ENCODE data around the gene KRTAP10-12. TPM values are rescaled to one million over a fixed set of nuclear protein-coding genes. Genes with fewer than 3 reads are reported as not detected.

The KRTAP10-12 gene
- polyA plus RNA-seq, 1 of the 3 experiments (the other 2 are of a cell fraction) = not detected

DNA sequence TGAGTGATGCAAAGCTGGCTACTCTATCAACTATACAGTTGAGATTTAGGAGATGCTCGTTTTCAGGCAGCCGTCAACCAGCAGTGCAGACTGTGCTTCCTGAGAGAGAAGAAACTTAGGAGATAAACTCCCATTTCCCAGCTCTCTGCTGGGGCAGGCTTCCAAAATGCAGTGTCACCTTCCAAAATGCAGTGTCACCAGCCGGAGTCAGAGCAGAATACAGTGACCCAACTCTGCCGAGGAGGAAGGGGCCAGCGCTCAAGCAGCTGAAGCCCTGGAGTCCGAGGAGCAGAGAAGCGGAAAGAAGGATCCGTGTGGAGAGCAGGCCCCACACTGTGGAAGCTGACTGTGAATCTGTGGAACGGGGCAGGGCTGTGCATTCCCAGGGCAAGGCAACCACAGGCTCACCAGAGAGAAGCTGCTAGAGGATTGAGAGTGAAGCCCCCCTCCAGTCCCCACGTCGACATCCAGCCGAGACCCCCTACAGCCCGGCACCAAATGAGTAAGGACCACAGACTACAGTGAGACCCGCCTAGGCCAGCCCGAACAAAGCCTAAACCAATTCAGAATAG is 14.3 kb upstream of the KRTAP10-12 start:
- Histone ChIP-seq H3K9me3 (no peaks in the 10 kb centered on the region), H3F3A (replicated peaks; ENCODE audit: insufficient read depth) (no peaks in the 10 kb centered on the region), H3K4me1 (ENCODE audit: control insufficient read depth in 1 of 2, insufficient read depth in 2 of 2, low read depth in 1 of 2, low read length in 1 of 2) (no peaks in the 10 kb centered on the region), H3K4me2 (no peak overlapping the region), H2AFZ (ENCODE audit: low read depth) (no peak overlapping the region), H3K79me2 (ENCODE audit: insufficient read depth) (no peaks in the 10 kb centered on the region), H3K27me3 (ENCODE audit: insufficient read depth) (peaks cover 38% of the 10 kb centered on the region), H3K27ac (ENCODE audit: low read depth in 2 of 2, low read length in 1 of 2) (no peak overlapping the region), H3K4me3 (ENCODE audit: low read depth in 2 of 2, low read length in 1 of 2) (no peak overlapping the region), H3K36me3 (replicated peaks in 1 of 2; ENCODE audit: control insufficient read depth in 1 of 2, insufficient read depth in 2 of 2, low read length in 1 of 2) (no peaks in the 10 kb centered on the region), H3K9me2 (no peaks in the 10 kb centered on the region), H4K20me1 (ENCODE audit: insufficient read depth) (no peaks in the 10 kb centered on the region), H3K9ac (no peak overlapping the region)
- TF ChIP-seq GATA2 (CRISPR knock-in tag; IDR thresholded peaks at IDR 0.05) (no peak), TCF12 (IDR thresholded peaks at IDR 0.05) (no peak), FOXM1 (IDR thresholded peaks at IDR 0.05; ENCODE audit: low read depth) (no peak), JUND (IDR thresholded peaks at IDR 0.05) (no peak), GABPA (IDR thresholded peaks at IDR 0.05; ENCODE audit: low read depth) (no peak), RCOR1 (IDR thresholded peaks at IDR 0.05; ENCODE audit: low read length) (no peak), EZH2phosphoT487 (IDR thresholded peaks at IDR 0.05; ENCODE audit: borderline replicate concordance, low read depth) (no peak), RFX5 (IDR thresholded peaks at IDR 0.05; ENCODE audit: low read length) (no peak), SMC3 (IDR thresholded peaks at IDR 0.05; ENCODE audit: low read depth, low read length) (no peak), MXI1 (IDR thresholded peaks at IDR 0.05; ENCODE audit: low read depth, low read length) (no peak), SIN3A (IDR thresholded peaks at IDR 0.05; ENCODE audit: borderline replicate concordance, low read depth, low read length) (no peak)
- TF ChIP-seq, protein P1, sequence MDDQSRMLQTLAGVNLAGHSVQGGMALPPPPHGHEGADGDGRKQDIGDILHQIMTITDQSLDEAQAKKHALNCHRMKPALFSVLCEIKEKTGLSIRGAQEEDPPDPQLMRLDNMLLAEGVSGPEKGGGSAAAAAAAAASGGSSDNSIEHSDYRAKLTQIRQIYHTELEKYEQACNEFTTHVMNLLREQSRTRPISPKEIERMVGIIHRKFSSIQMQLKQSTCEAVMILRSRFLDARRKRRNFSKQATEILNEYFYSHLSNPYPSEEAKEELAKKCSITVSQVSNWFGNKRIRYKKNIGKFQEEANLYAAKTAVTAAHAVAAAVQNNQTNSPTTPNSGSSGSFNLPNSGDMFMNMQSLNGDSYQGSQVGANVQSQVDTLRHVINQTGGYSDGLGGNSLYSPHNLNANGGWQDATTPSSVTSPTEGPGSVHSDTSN (IDR thresholded peaks at IDR 0.05) = no peak
- TF ChIP-seq, protein P2, sequence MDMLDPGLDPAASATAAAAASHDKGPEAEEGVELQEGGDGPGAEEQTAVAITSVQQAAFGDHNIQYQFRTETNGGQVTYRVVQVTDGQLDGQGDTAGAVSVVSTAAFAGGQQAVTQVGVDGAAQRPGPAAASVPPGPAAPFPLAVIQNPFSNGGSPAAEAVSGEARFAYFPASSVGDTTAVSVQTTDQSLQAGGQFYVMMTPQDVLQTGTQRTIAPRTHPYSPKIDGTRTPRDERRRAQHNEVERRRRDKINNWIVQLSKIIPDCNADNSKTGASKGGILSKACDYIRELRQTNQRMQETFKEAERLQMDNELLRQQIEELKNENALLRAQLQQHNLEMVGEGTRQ (IDR thresholded peaks at IDR 0.05; ENCODE audit: borderline replicate concordance, low read depth, low read length) = no peak
- ChIA-PET CTCF (interaction anchor here (1.1 kb wide), 1 partner anchor 9 kb away, joined by 3 read pairs; no protein-coding TSS in a partner anchor), POLR2A (no interaction called here)
- no peak for DNase-seq
- 8% methylated on average over 15 of the region's 15 CpGs for WGBS (ENCODE audit: low lambda C conversion rate)

DNA sequence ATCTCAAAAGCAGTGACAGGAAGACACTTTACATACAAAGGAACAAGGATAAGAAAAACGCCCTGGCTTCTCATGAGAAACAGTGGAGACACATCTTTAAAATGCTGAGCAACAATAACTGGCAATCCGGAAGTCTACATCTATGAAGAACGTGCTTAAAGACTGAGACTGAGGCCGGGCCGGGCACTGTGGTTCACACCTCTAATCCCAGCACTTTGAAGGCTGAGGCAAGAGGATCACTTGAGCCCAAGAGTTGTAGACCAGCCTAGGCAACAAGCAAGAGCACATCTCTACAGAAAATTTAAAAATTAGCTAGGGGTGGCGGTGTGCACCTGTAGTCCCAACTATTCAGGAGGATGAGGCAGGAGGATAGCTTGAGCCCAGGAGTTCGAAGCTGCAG is 12.9 kb upstream of the KRTAP10-12 start:
- Histone ChIP-seq H3K4me1 (ENCODE audit: control insufficient read depth in 1 of 2, insufficient read depth in 2 of 2, low read depth in 1 of 2, low read length in 1 of 2) (no peaks in the 10 kb centered on the region), H3K4me2 (no peak overlapping the region), H3K36me3 (replicated peaks in 1 of 2; ENCODE audit: control insufficient read depth in 1 of 2, insufficient read depth in 2 of 2, low read length in 1 of 2) (no peaks in the 10 kb centered on the region), H3K4me3 (ENCODE audit: low read depth in 2 of 2, low read length in 1 of 2) (no peak overlapping the region), H3K27ac (ENCODE audit: low read depth in 2 of 2, low read length in 1 of 2) (no peak overlapping the region), H2AFZ (ENCODE audit: low read depth) (no peak overlapping the region), H3K9me2 (no peaks in the 10 kb centered on the region), H4K20me1 (ENCODE audit: insufficient read depth) (no peaks in the 10 kb centered on the region), H3F3A (replicated peaks; ENCODE audit: insufficient read depth) (no peaks in the 10 kb centered on the region), H3K9me3 (no peaks in the 10 kb centered on the region), H3K27me3 (ENCODE audit: insufficient read depth) (peaks cover 44% of the 10 kb centered on the region), H3K79me2 (ENCODE audit: insufficient read depth) (no peaks in the 10 kb centered on the region), H3K9ac (no peak overlapping the region)
- ChIA-PET POLR2A (no interaction called here), CTCF (interaction anchor here (0.5 kb wide), 1 partner anchor 9 kb away, joined by 3 read pairs; no protein-coding TSS in a partner anchor)
- WGBS (ENCODE audit: low lambda C conversion rate) = 10% methylated on average over 6 of the region's 7 CpGs
- no peak for DNase-seq
- TF ChIP-seq, protein P1 (IDR thresholded peaks at IDR 0.05) = no peak
- no peak for TF ChIP-seq MXI1 (IDR thresholded peaks at IDR 0.05; ENCODE audit: low read depth, low read length)
- no peak for TF ChIP-seq MEF2A (IDR thresholded peaks at IDR 0.05; ENCODE audit: borderline replicate concordance, low read depth)
- TF ChIP-seq EZH2phosphoT487 (IDR thresholded peaks at IDR 0.05; ENCODE audit: borderline replicate concordance, low read depth) = no peak
- no peak for TF ChIP-seq FOXJ3 (CRISPR knock-in tag; IDR thresholded peaks at IDR 0.05)
- no peak for TF ChIP-seq RFX5 (IDR thresholded peaks at IDR 0.05; ENCODE audit: low read length)
- TF ChIP-seq GABPA (IDR thresholded peaks at IDR 0.05; ENCODE audit: low read depth) = no peak
- no peak for TF ChIP-seq FOXM1 (IDR thresholded peaks at IDR 0.05; ENCODE audit: low read depth)
- TF ChIP-seq, protein P3, sequence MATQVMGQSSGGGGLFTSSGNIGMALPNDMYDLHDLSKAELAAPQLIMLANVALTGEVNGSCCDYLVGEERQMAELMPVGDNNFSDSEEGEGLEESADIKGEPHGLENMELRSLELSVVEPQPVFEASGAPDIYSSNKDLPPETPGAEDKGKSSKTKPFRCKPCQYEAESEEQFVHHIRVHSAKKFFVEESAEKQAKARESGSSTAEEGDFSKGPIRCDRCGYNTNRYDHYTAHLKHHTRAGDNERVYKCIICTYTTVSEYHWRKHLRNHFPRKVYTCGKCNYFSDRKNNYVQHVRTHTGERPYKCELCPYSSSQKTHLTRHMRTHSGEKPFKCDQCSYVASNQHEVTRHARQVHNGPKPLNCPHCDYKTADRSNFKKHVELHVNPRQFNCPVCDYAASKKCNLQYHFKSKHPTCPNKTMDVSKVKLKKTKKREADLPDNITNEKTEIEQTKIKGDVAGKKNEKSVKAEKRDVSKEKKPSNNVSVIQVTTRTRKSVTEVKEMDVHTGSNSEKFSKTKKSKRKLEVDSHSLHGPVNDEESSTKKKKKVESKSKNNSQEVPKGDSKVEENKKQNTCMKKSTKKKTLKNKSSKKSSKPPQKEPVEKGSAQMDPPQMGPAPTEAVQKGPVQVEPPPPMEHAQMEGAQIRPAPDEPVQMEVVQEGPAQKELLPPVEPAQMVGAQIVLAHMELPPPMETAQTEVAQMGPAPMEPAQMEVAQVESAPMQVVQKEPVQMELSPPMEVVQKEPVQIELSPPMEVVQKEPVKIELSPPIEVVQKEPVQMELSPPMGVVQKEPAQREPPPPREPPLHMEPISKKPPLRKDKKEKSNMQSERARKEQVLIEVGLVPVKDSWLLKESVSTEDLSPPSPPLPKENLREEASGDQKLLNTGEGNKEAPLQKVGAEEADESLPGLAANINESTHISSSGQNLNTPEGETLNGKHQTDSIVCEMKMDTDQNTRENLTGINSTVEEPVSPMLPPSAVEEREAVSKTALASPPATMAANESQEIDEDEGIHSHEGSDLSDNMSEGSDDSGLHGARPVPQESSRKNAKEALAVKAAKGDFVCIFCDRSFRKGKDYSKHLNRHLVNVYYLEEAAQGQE (IDR thresholded peaks at IDR 0.05; ENCODE audit: low read depth, low read length) = no peak
- TF ChIP-seq TAF1 (IDR thresholded peaks at IDR 0.05; ENCODE audit: borderline replicate concordance, low read depth, low read length) = no peak

All from SK-N-SH (cell line).